Thymus (tissue), 11 donors: Measurements from ENCODE around the gene IDE. TPM values are rescaled to one million over a fixed set of nuclear protein-coding genes. Genes with fewer than 3 reads are reported as not detected.
A peak's percentile ranks its signal among the peaks of the same experiment; 100 is the strongest.

ENCODE experiments used
- DNase-seq, 9 donors: peaks; one replicate each; pipeline ENCODE4 v3.0.0-alpha.2; 2013; ENCODE audit warnings: low spot score in 9 of 9, low read depth in 6 of 9, missing footprints in 1 of 9
- H3K27ac ChIP-seq, 2 donors: one replicate each; pipeline ENCODE4 v1.5.1; 2013; ENCODE audit warnings: control low read depth in 1 of 2, low read depth in 1 of 2, low read length in 1 of 2, mild to moderate bottlenecking in 1 of 2, moderate library complexity in 1 of 2
- H3K27me3 ChIP-seq, 2 donors: one replicate each; pipeline ENCODE4 v1.5.1; 2013; ENCODE audit warnings: low read length in 1 of 2; ENCODE audit not compliant: control insufficient read depth in 2 of 2, insufficient read depth in 1 of 2
- H3K36me3 ChIP-seq, 2 donors: one replicate each; pipeline ENCODE4 v1.5.1; 2013; ENCODE audit warnings: low read length in 1 of 2, mild to moderate bottlenecking in 1 of 2, moderate library complexity in 1 of 2; ENCODE audit not compliant: control insufficient read depth in 2 of 2, insufficient read depth in 2 of 2
- H3K4me1 ChIP-seq, 2 donors: one replicate each; pipeline ENCODE4 v1.5.1; 2013; ENCODE audit warnings: low read length in 2 of 2; ENCODE audit not compliant: control insufficient read depth in 2 of 2, insufficient read depth in 2 of 2
- H3K4me3 ChIP-seq, 2 donors: one replicate each; pipeline ENCODE4 v1.5.1; 2013; ENCODE audit warnings: low read length in 2 of 2, control low read depth in 1 of 2, mild to moderate bottlenecking in 1 of 2
- H3K9me3 ChIP-seq, 2 donors: one replicate each; pipeline ENCODE4 v1.5.1; 2013; ENCODE audit warnings: low read length in 1 of 2, mild to moderate bottlenecking in 1 of 2; ENCODE audit not compliant: control insufficient read depth in 2 of 2, insufficient read depth in 1 of 2
- WGBS: extraction: QIAGEN DNeasy Blood & Tissue Kit; methylation state at CpG from one replicate; pipeline ENCODE4 v1.1.7; 2013; 5-methylcytosine and 5-hydroxymethylcytosine counted together
- polyA plus RNA-seq: library from polyadenylated mRNA; stranded (reverse); fragments of 200-250 nt; gene quantifications from one replicate; pipeline ENCODE4 v1.2.3, GENCODE V29; 2013
- total RNA-seq: library from RNA; stranded (reverse); fragments of 120-200 nt; gene quantifications from one replicate; pipeline ENCODE4 v1.2.4, GENCODE V29; 2013
- donor health status: healthy.

Gene IDE
- total and polyA plus RNA-seq, 2 donors = 14.8 to 15.9 TPM

GRCh38 chr10:92430103-92430502 is 143.8 kb downstream of the IDE start:
- 91% methylated on average over 6 of the region's 6 CpGs for WGBS
- Histone ChIP-seq H3K4me1 (no peaks in the 10 kb centered on the region), H3K27ac (no peak overlapping the region), H3K27me3 (no peaks in the 10 kb centered on the region), H3K4me3 (no peak overlapping the region), H3K36me3 (no peaks in the 10 kb centered on the region), H3K9me3 (no peaks in the 10 kb centered on the region)
- DNase-seq = no peak

- Histone ChIP-seq H3K4me3 (no peak overlapping the region), H3K27ac (no peak overlapping the region), H3K36me3 (no peaks in the 10 kb centered on the region), H3K27me3 (peaks cover 6 to 25% of the 10 kb centered on the region in 2 donors), H3K9me3 (peaks cover 0 to 9% of the 10 kb centered on the region in 2 donors), H3K4me1 (peaks cover 0 to 6% of the 10 kb centered on the region in 2 donors)
- no peak for DNase-seq
Measured at GRCh38 chr10:92421550-92421949, 152.3 kb downstream of the IDE start.

- H3K36me3 ChIP-seq = no peaks in the 10 kb centered on the region
- peak in 1 of 9 donors; percentile 22 for DNase-seq
- no peak overlapping the region for H3K27ac ChIP-seq
- peaks cover 0 to 9% of the 10 kb centered on the region in 2 donors for H3K9me3 ChIP-seq
- H3K4me3 ChIP-seq = peak overlapping the region in 1 of 2 donors; percentile 27
- 19% methylated on average over 46 of the region's 46 CpGs for WGBS
- peaks cover 6 to 25% of the 10 kb centered on the region in 2 donors for H3K27me3 ChIP-seq
- H3K4me1 ChIP-seq = peaks cover 0 to 6% of the 10 kb centered on the region in 2 donors
Measured at GRCh38 chr10:92420546-92421275, 153.2 kb downstream of the IDE start.

- Histone ChIP-seq H3K27ac (no peak overlapping the region), H3K4me3 (peak overlapping the region in 1 of 2 donors; percentile 27), H3K27me3 (peaks cover 6 to 25% of the 10 kb centered on the region in 2 donors), H3K9me3 (peaks cover 0 to 9% of the 10 kb centered on the region in 2 donors), H3K4me1 (peaks cover 0 to 6% of the 10 kb centered on the region in 2 donors), H3K36me3 (no peaks in the 10 kb centered on the region)
- WGBS = 69% methylated on average over 34 of the region's 34 CpGs
- peak in 4 of 9 donors; percentile 9 to 33 (median 14) for DNase-seq
Measured at GRCh38 chr10:92419740-92420545, 153.9 kb downstream of the IDE start.

GRCh38 chr10:92418891-92419290 is 155.0 kb downstream of the IDE start:
- 93% methylated on average over 7 of the region's 7 CpGs for WGBS
- Histone ChIP-seq H3K4me1 (peaks cover 0 to 6% of the 10 kb centered on the region in 2 donors), H3K27me3 (peaks cover 6 to 25% of the 10 kb centered on the region in 2 donors), H3K27ac (no peak overlapping the region), H3K4me3 (no peak overlapping the region), H3K9me3 (peaks cover 0 to 9% of the 10 kb centered on the region in 2 donors), H3K36me3 (no peaks in the 10 kb centered on the region)
- DNase-seq = no peak

GRCh38 chr10:92418221-92418620 is 155.7 kb downstream of the IDE start:
- Histone ChIP-seq H3K27ac (no peak overlapping the region), H3K4me3 (no peak overlapping the region), H3K27me3 (peaks cover 6 to 25% of the 10 kb centered on the region in 2 donors), H3K4me1 (peaks cover 0 to 6% of the 10 kb centered on the region in 2 donors), H3K9me3 (peaks cover 0 to 9% of the 10 kb centered on the region in 2 donors), H3K36me3 (no peaks in the 10 kb centered on the region)
- DNase-seq = no peak
- 96% methylated on average over 2 of the region's 2 CpGs for WGBS

GRCh38 chr10:92413519-92413918 is 160.4 kb downstream of the IDE start:
- Histone ChIP-seq H3K4me3 (no peak overlapping the region), H3K36me3 (no peaks in the 10 kb centered on the region), H3K27ac (no peak overlapping the region), H3K9me3 (no peaks in the 10 kb centered on the region), H3K4me1 (no peaks in the 10 kb centered on the region), H3K27me3 (peaks cover 0 to 2% of the 10 kb centered on the region in 2 donors)
- DNase-seq = no peak
- WGBS = 88% methylated on average over 4 of the region's 4 CpGs

GRCh38 chr10:92413011-92413410 is 160.9 kb downstream of the IDE start:
- Histone ChIP-seq H3K4me1 (no peaks in the 10 kb centered on the region), H3K36me3 (no peaks in the 10 kb centered on the region), H3K9me3 (no peaks in the 10 kb centered on the region), H3K27ac (no peak overlapping the region), H3K27me3 (no peaks in the 10 kb centered on the region), H3K4me3 (no peak overlapping the region)
- WGBS = 93% methylated on average over 9 of the region's 9 CpGs
- no peak for DNase-seq

- Histone ChIP-seq H3K4me3 (no peak overlapping the region), H3K4me1 (no peaks in the 10 kb centered on the region), H3K27ac (no peak overlapping the region), H3K27me3 (no peaks in the 10 kb centered on the region), H3K9me3 (no peaks in the 10 kb centered on the region), H3K36me3 (no peaks in the 10 kb centered on the region)
- whole genome bisulfite sequencing = 95% methylated on average over 8 of the region's 8 CpGs
- DNase-seq = no peak
Measured at GRCh38 chr10:92411406-92411805, 162.5 kb downstream of the IDE start.
